ENCODE measurements around the gene USP6NL.
A peak's percentile ranks its signal among the peaks of the same experiment; 100 is the strongest.

The USP6NL gene

GRCh38 chr10:11468126-11468742 lies 143.2 kb downstream of the USP6NL start:
- in situ Hi-C loops (cut with HindIII; ENCODE audit: low sequenced_read_pairs), result no loop called here
- H3K4me3 ChIP-seq (ENCODE audit: low read depth, low read length), result no peak overlapping the region
- TF ChIP-seq CTCF (IDR thresholded peaks at IDR 0.05; ENCODE audit: low read depth, low read length, missing control alignments), result no peak
- DNase-seq (ENCODE audit: low read depth), result no peak

- in situ Hi-C loops (cut with HindIII; ENCODE audit: low sequenced_read_pairs), result no loop called here
- DNase-seq (ENCODE audit: low read depth), result no peak
- H3K4me3 ChIP-seq (ENCODE audit: low read depth, low read length), result no peak overlapping the region
- TF ChIP-seq CTCF (IDR thresholded peaks at IDR 0.05; ENCODE audit: low read depth, low read length, missing control alignments), result no peak
Observed at GRCh38 chr10:11465406-11465805, 146.0 kb downstream of the USP6NL start.

- in situ Hi-C loops (cut with HindIII; ENCODE audit: low sequenced_read_pairs), result no loop called here
- no peak for DNase-seq (ENCODE audit: low read depth)
- H3K4me3 ChIP-seq (ENCODE audit: low read depth, low read length), result no peak overlapping the region
- no peak for TF ChIP-seq CTCF (IDR thresholded peaks at IDR 0.05; ENCODE audit: low read depth, low read length, missing control alignments)
Observed at GRCh38 chr10:11463111-11463510, 148.3 kb downstream of the USP6NL start.

GRCh38 chr10:11462071-11462470 lies 149.4 kb downstream of the USP6NL start:
- no peak for TF ChIP-seq CTCF (IDR thresholded peaks at IDR 0.05; ENCODE audit: low read depth, low read length, missing control alignments)
- no peak for DNase-seq (ENCODE audit: low read depth)
- in situ Hi-C loops (cut with HindIII; ENCODE audit: low sequenced_read_pairs), result no loop called here
- H3K4me3 ChIP-seq (ENCODE audit: low read depth, low read length), result no peak overlapping the region

- in situ Hi-C loops (cut with HindIII; ENCODE audit: low sequenced_read_pairs), result no loop called here
- TF ChIP-seq CTCF (IDR thresholded peaks at IDR 0.05; ENCODE audit: low read depth, low read length, missing control alignments), result no peak
- no peak for DNase-seq (ENCODE audit: low read depth)
- H3K4me3 ChIP-seq (ENCODE audit: low read depth, low read length), result no peak overlapping the region
Observed at GRCh38 chr10:11457336-11457735, 154.1 kb downstream of the USP6NL start.

- TF ChIP-seq CTCF (IDR thresholded peaks at IDR 0.05; ENCODE audit: low read depth, low read length, missing control alignments), result peak; percentile 24
- H3K4me3 ChIP-seq (ENCODE audit: low read depth, low read length), result no peak overlapping the region
- no peak for DNase-seq (ENCODE audit: low read depth)
- in situ Hi-C loops (cut with HindIII; ENCODE audit: low sequenced_read_pairs), result no loop called here
Observed at GRCh38 chr10:11454958-11455566, 156.4 kb downstream of the USP6NL start.

All from astrocyte of the cerebellum (primary cell).